ENCODE measurements around the gene JAM3.

JAM3 gene

GRCh38 chr11:134068829-134069425 lies at the start of gene JAM3:
Gene JAM3 (plus strand): TSS chr11:134069072. CDS start chr11:134069084, 12 bp downstream.
- no peak for DNase-seq (ENCODE audit: low read depth)

GRCh38 chr11:134019500-134019899 lies 49.4 kb upstream of the JAM3 start:
- DNase-seq (ENCODE audit: low read depth), result no peak

DNA sequence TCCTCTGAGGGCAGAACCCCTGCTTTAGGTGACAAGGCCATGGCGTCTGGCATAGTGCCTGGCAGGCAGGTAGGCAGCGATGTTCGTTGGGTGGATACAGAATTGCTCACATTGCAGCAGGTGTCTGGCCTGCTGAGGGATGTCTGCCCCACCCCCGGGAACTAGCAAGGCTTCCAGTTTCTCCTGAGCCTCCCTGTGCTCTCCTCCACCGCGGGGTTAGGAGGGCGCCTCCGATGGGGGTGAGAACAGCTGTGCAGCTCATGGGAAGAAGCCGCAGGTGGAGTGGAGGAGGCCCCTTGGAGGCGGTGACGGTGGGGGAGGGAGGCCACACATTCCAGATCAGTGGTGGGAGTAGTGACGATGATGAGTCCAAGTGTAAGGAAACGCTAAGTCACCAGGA lies 48.3 kb upstream of the JAM3 start:
- DNase-seq (ENCODE audit: low read depth), result no peak

GRCh38 chr11:134021326-134021725 lies 47.5 kb upstream of the JAM3 start:
- no peak for DNase-seq (ENCODE audit: low read depth)

DNA sequence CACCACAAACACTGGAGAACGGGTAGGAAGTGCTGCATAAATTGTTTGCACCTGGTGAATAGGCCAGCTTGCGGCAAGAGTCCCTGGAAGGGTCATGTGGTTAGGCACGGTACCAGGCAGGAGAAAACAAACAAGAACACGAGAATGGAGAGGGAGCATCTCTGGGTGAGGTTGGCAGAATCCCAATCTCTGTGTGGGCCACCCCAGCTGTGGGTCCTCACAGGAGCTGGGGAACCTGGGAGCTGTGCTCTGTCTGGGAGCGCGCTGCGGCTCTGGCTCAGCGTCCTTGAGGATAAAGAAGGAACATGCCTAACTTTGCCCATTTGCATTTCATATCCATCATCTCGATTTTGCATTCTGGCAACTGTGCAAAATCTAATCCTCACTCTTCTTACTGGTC lies 46.1 kb upstream of the JAM3 start:
- DNase-seq (ENCODE audit: low read depth), result no peak

- no peak for DNase-seq (ENCODE audit: low read depth)
Measured at GRCh38 chr11:134024420-134025081, 44.3 kb upstream of the JAM3 start.

DNA sequence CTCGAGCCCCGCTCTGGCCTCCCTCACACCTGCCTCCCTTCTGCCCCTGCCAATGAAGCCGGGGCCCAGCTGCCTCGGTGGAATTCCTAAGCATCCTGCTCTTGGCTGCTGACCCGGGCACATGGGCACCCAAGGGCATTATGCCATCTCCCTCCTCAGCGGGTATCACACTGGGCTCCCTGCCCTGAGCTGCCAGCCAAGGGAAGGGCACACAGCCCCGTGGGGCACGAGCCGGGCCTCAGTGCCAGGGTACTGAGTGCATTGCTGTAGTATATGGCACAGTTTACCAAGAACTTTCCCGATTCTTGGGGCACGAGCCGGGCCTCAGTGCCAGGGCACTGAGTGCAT lies 43.8 kb upstream of the JAM3 start:
- no peak for DNase-seq (ENCODE audit: low read depth)

GRCh38 chr11:134026655-134027343 lies 42.1 kb upstream of the JAM3 start:
- no peak for DNase-seq (ENCODE audit: low read depth)

GRCh38 chr11:134027671-134028070 lies 41.2 kb upstream of the JAM3 start:
- no peak for DNase-seq (ENCODE audit: low read depth)

- DNase-seq (ENCODE audit: low read depth), result no peak
Measured at GRCh38 chr11:134028368-134028920, 40.4 kb upstream of the JAM3 start.

GRCh38 chr11:134030853-134031252 lies 38.0 kb upstream of the JAM3 start:
- DNase-seq (ENCODE audit: low read depth), result no peak

GRCh38 chr11:134032043-134032442 lies 36.8 kb upstream of the JAM3 start:
- no peak for DNase-seq (ENCODE audit: low read depth)

DNA sequence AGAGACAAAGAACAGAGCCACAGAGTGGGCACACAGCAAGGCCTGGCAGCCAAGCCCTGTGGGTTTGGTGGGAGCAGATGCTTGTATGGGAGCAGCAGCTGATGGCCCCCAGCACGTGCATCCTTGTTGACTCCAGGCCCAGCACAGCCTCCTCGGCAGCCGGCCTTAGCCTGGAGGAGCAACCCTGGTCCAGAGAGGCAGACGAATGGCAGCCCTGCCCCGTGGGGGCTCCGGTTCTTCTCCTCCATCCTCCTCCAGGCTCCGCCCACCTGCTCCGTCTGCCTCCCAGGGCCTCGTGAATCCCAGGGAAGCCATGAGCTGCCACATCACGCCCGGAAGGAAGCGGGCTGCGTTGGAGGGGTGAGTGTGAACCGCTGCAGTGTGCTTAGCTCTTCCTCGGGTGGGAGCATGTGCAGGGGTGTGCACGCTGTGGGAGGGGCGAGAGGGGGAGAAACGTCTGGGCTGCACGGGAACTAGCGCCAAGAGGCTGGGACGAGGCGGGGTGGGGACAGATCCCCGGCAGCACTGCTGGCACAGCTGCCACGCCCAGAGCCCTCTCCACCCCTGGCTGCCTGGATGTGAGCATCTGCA lies 36.3 kb upstream of the JAM3 start:
- DNase-seq (ENCODE audit: low read depth), result no peak

GRCh38 chr11:134033276-134033675 lies 35.6 kb upstream of the JAM3 start:
- DNase-seq (ENCODE audit: low read depth), result no peak

DNA sequence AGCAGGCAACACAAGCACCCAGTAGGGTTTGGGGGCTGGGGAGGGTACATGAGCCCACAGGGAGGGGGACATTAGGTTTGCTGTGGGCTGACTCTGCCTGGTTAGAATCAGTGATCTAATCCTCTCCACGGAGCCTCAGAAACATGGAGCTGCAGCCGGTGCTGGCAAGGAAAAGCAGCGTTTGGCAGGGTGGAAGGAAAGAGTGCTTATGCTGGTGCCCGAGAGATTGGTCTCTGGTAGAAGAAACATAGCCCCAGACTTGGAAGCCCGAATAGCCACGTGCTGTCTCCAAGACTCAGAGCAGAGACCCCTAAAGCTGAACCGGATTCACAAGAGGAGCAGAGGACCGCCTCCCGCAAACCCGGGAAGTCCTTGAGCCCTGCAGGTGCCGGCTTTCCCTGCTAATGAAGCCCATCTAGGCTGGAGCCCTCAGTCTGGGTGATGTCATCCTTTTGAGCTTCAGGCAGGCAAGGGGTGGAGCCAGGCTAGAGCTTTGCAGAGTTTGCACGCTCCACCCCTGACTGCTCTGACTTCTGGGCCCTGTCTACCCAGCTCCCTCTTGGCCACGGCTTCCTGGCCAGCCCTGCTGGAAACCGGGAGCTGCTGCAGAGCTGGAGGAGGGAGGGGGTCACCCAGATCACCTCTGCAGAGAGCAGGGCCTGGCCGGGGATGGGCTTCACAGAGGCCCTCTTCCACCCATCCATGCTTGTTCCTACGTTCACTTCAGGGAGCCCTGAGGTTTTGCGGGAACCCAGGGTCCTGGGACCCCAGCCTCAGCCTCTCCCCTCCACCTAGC lies 35.0 kb upstream of the JAM3 start:
- no peak for DNase-seq (ENCODE audit: low read depth)

- DNase-seq (ENCODE audit: low read depth), result no peak
Measured at GRCh38 chr11:134034496-134035381, 34.1 kb upstream of the JAM3 start.

DNA sequence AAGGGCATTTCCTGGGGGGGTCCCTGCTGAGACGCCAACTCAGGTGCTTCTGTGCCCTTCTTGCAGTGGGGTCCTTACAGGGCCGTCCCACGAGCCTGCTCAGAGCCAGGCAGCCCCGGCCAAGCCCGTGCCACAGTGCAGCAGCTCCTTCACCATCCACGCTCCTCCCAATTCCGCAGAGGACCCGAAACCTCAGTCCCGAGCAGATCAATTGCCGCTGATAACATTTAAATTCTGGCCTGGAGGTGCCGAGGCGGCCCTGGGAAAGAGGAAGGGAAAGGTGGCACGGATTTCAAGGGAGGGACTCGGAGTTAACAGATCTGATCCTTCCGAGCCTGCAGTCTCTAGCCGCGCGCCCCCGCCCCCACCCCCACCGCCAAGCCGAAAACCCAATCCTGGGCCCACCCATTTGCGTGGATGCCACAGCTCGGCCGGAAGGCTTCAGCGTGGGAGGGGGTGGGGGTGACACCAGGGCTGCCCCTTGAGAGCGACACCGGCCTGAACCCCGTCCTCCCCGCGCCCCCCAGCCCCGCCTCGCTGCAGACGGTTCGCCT lies 32.3 kb upstream of the JAM3 start:
- no peak for DNase-seq (ENCODE audit: low read depth)

GRCh38 chr11:134037046-134037908 lies 31.6 kb upstream of the JAM3 start:
- DNase-seq (ENCODE audit: low read depth), result no peak

DNA sequence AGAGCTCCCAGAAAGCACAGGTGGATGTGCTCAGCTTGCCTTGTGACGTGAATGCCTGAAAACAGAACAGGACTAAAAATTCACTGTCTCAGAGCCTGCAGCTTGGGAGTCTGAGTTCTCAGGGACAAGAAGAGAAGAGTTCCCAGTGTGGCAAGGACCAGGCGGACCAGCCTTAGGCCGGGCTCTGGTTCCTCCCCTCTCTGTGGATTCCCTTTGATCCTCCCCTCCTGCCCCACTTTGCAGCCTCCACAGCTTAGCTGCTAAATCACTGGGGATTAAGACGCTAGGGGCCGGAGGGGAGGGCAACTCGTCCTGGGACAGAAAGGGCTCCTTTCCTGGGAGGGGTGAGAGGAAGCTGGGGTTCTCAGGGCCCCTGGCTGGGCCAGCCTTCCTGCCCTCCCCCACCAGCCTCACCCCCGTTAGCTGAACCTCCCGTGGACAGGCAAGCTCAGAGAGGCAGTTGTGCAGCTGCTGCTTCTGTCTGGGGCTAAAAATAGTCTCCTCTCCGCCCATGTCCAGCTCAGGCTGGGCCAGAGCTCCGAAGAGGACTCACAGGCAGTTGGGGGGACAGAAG lies 29.9 kb upstream of the JAM3 start:
- no peak for DNase-seq (ENCODE audit: low read depth)
